HG03354 (cell line): ENCODE measurements around the gene RNF114.

Source experiments
- ATAC-seq: cut with Tn5 transposase; IDR thresholded peaks from one replicate; pipeline ENCODE4 v1.9.1; 2021; ENCODE audit warnings: mild to moderate bottlenecking; ENCODE audit not compliant: unreplicated experiment, poor library complexity, severe bottlenecking

Gene RNF114

GRCh38 chr20:49899541-49900383 is 36.4 kb upstream of the RNF114 start:
- no peak for ATAC-seq

GRCh38 chr20:49901588-49901987 is 34.6 kb upstream of the RNF114 start:
- no peak for ATAC-seq

- ATAC-seq, result no peak
These were observed 31.6 kb upstream of the RNF114 start for GRCh38 chr20:49904440-49905214.

GRCh38 chr20:49905415-49906091 is 30.6 kb upstream of the RNF114 start:
- ATAC-seq, result no peak

- ATAC-seq, result no peak
These were observed 30.0 kb upstream of the RNF114 start for GRCh38 chr20:49906101-49906604.

DNA sequence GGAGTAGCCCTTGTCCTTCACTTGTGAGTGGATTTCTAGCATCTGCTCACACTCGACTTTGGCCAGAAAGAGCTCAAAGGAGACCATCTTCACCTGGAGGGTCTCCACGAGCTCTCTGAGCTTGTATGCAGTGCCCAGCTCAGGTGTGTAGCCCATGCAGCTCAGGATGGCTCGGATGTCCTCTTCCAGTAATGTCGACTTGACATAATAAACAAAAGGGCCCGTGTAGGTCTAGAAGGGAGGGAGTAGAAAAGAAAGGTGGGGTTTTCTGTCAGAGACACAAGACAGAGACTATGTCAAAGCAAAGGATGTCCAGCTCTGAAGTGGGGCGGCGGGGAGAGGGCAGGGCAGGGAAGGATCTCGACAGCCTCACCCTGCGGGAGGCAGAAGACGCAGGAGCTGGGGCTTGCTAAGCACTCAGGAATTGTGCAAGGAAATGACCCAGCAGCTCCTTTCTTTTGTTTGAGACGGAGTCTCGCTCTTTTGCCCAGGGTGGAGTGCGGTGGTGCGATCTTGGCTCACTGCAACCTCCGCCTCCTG is 29.5 kb upstream of the RNF114 start:
- no peak for ATAC-seq

DNA sequence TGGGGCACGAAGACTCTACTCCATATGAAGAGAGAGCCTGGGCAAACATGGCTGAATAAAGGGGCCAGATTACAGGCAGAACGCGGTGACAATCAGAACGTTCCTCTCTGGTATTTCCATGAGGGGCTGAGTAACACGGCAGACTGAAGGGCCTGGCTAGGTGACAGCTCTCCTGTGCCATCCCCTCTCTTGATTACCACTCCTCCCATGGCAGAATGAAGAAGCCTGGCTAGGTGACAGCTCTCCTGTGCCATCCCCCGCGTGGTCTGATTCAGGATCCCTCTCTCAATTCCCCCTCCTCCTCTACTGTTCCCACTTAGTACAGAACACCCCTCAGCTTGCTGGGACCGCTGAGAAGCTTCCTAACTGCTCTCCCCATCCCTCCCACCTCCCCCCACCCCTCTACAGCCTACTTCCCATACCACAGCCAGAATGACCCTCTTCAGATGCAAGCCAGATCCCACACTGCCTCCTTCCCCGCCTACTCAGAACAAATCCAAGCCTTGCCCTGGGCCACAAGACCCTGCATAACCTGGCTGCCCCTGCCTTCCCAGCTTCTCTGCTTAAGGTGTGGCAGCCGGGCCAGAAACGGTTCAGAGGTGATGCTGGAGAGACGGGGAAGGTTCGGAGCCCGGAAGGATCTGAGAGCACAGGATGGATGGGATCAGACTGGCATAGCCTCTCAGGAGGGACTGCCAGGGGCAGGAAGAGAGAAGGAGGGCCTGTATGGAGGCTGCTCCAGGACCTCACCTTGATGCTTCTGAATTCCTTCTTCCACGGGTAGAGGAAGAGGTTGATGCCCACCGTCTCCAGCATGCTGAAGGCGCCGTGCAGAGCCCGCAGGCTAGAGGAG is 28.6 kb upstream of the RNF114 start:
- ATAC-seq, result no peak

- no peak for ATAC-seq
These were observed 28.0 kb upstream of the RNF114 start for GRCh38 chr20:49908258-49908565.

- ATAC-seq, result no peak
These were observed 26.5 kb upstream of the RNF114 start for GRCh38 chr20:49909499-49910339.

DNA sequence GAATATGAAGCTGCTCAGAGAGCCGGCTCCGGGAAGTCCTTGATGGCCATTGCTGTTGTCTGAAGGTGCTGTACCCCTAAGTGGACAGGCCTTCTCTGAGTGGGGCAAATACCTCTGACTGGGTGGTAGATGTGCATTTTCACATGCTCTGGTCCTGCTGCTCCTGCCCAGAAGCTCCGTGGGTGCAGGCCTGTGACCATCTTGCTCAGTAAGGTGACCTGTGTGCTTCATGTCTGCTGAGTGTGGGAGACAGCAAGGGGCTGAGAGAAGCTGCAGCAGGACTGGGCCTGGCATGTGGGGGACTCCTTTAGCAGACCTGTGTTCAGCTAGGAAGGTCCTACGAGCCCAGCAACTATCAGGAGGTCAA is 25.9 kb upstream of the RNF114 start:
- no peak for ATAC-seq

- ATAC-seq, result no peak
These were observed 22.7 kb upstream of the RNF114 start for GRCh38 chr20:49913399-49914047.

GRCh38 chr20:49914310-49915117 is 21.7 kb upstream of the RNF114 start:
- ATAC-seq, result peak; percentile 11

- no peak for ATAC-seq
These were observed 21.1 kb upstream of the RNF114 start for GRCh38 chr20:49915118-49915379.

DNA sequence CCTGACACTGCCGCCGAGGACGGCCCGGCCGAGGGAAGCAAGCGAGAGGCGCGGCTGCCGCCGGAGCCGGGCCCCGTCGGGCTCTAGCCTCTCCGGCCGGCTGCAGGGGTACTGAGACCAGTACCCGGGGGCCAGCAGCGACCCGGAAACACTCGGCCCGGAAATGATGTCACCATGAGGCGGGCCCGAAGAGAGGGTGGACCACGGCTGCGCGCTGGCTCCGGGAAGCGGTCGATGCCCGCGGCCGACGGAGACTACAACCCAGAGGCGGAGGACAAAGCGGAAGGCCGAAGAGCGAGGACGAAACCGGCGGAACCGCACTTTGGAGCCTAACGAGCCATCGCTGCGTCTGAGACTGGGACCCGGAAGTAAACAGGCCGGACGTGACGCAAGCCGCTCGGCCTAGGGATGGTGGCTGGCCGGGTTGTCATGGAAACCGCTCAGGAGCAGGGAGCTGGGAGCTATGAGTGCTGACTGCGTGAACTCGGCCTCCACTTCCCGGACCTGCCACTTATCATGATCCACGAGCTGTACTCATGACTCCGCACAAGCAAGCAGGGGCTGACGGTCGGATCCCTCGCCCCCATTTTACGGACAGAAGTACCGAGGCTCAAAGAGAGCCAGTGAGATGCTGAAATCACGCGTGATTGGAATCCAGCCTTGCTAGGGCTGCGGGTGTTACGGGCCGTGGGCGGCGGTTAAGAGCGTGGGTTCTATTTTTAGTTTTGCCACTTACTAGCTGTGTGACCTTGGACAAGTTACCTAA is 20.6 kb upstream of the RNF114 start, which contains the start of gene SPATA2:
TSS of gene SPATA2 (minus strand) at position 150 of the 766 bp plus-strand sequence. CDS start 7,039 bp downstream, outside the sequence.
- ATAC-seq, result peak; percentile 88

DNA sequence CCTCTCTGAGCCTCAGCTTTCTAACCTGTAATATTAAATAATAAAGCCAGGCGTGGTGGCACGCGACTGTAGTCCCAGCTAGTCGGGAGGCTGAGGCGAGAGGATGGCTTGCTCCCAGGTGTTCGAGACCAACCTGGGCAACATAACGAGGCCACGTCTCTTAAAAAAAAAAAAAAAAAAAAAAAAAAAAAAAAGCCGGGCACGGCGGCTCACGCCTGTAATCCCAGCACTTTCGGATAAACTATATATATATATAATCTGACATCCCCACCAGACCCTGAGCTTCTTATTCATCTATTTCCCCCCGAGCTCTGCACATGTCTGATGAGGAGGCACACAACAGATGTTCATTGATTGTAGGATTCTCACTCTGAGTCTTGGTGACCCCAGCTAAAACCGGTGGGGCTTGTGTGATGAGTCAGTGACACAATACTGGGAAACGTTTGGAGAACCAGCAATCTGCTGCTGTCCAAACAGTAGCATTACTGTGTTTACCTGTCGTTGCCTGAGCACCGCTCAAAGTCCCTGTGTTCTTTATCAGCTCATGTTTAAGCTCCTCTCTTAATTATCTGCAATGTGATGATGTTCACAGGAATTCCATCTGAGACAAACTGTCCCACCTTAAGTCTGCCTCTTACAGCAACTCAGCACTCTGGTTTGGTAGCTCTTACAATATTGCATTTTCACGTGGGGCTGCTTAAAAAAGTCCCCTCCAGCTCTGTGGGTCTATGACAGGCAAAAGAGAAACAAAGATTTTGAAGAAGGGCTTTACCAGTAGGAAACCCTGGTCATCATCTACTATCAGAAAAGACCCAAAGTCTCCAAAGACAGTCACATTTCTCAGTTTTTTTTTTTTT is 19.8 kb upstream of the RNF114 start:
- no peak for ATAC-seq

DNA sequence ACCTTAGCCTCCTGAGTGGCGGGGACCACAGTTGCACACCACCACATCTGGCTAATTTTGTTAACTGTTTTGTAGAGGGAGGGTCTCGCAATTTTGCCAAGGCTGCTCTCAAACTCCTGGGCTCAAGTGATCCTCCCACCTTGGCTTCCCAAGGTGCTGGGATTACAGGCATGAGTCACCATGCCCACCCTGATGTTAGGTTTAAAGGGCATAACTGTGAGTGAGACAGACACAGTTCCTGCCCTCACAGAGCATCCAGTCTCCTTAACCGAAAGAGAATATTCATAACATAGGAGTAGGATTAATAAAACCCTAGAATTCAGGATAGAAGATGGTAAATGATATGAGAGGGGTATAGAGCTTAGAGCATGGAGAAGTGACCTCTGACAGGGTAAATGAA is 17.8 kb upstream of the RNF114 start:
- ATAC-seq, result no peak
